Astrocyte of the spinal cord (primary cell): ENCODE data around the gene MT1E.
"Not testable (repeated sequence)": the region's sequence is repeated elsewhere in the genome, so short reads cannot be mapped to it uniquely, and the experiment has no call there.

Experiments
- DNase-seq: peaks from one replicate; pipeline ENCODE4 v3.0.0; 2011; ENCODE audit warnings: low read depth, low spot score
- H3K4me3 ChIP-seq: 2 replicates; pipeline ENCODE4 v1.5.1; 2011; ENCODE audit warnings: low read depth, mild to moderate bottlenecking, low read length, moderate library complexity
- CTCF ChIP-seq: IDR thresholded peaks from 2 replicates; pipeline ENCODE4 v1.5.1; 2012; ENCODE audit warnings: low read depth, mild to moderate bottlenecking, low read length, inconsistent platforms
- in situ Hi-C: cut with HindIII; loops from 2 replicates; pipeline ENCODE4 v1.10.0; 2017; ENCODE audit warnings: low sequenced_read_pairs

MT1E gene

GRCh38 chr16:56672761-56673536 lies 47.4 kb downstream of the MT1E start:
- DNase-seq, result no peak
- in situ Hi-C loops, result no loop called here
- no peak for TF ChIP-seq CTCF
- no peak overlapping the region for H3K4me3 ChIP-seq

GRCh38 chr16:56673921-56674320 lies 48.3 kb downstream of the MT1E start:
- no peak overlapping the region for H3K4me3 ChIP-seq
- peak; percentile 63 for TF ChIP-seq CTCF
- in situ Hi-C loops, result no loop called here
- peak; percentile 27 for DNase-seq

- in situ Hi-C loops, H3K4me3 ChIP-seq, DNase-seq: not testable (repeated sequence)
Observed at GRCh38 chr16:56674570-56674969, 49.0 kb downstream of the MT1E start.

GRCh38 chr16:56675685-56676210 lies 50.2 kb downstream of the MT1E start:
- DNase-seq, result no peak
- TF ChIP-seq CTCF, result no peak
- in situ Hi-C loops, result no loop called here
- no peak overlapping the region for H3K4me3 ChIP-seq
